Motor neuron (in vitro differentiated cells): ENCODE data around the gene CACNA1H. TPM values are rescaled to one million over a fixed set of nuclear protein-coding genes. Genes with fewer than 3 reads are reported as not detected.

ENCODE experiments used
- ATAC-seq, 8 experiments: fragments of 200-7000 bp; cut with Tn5 transposase; replicated peaks in 6 of 8; 2 replicates each; pipeline ENCODE4 v1.8.0; 2021; ENCODE audit warnings: mild to moderate bottlenecking in 8 of 8, moderate library complexity in 8 of 8
- H3K27ac ChIP-seq, 2 donors: fragments of 250-450 bp; sonication (Bioruptor Pico); 2 replicates each; pipeline ENCODE4 v1.9.0; 2021; ENCODE audit warnings: antibody characterized with exemption in 2 of 2, mild to moderate bottlenecking in 2 of 2, moderate library complexity in 1 of 2
- H3K4me1 ChIP-seq, 2 donors: fragments of 250-450 bp; sonication (Bioruptor Pico); replicated peaks in 1 of 2; 2 replicates each; pipeline ENCODE4 v1.6.1; 2021; ENCODE audit warnings: antibody characterized with exemption in 2 of 2, mild to moderate bottlenecking in 2 of 2, moderate library complexity in 1 of 2
- H3K4me3 ChIP-seq, 5 donors: fragments of 250-450 bp; sonication (Bioruptor Pico); 2 replicates each; pipeline ENCODE4 v1.9.0; 2021; ENCODE audit warnings: antibody characterized with exemption in 5 of 5, mild to moderate bottlenecking in 5 of 5, moderate library complexity in 4 of 5
- WGBS, 10 experiments: fragments of 450-650 bp; shearing (Covaris generic); methylation state at CpG; one replicate each; pipeline ENCODE4 v1.0.0; 2022; 5-methylcytosine and 5-hydroxymethylcytosine counted together
- in situ Hi-C, 9 experiments: fragments of 400-800 bp; cut with MboI; loops; one replicate each; pipeline ENCODE4 v1.15.0; 2021; ENCODE audit warnings: low sequenced_read_pairs in 9 of 9, low pct_unique_long_range_greater_than_20kb in 2 of 9; ENCODE audit not compliant: unreplicated experiment in 9 of 9
- total RNA-seq, 8 experiments: library from RNA; unstranded; fragments of 300-600 nt; gene quantifications; 2 replicates each; pipeline versions ENCODE4 v1.2.3 to v1.2.4, GENCODE V29; 2022

The CACNA1H gene
- total RNA-seq, 8 experiments from 2014 or later = 0.36 to 30.6 (median 20.9) TPM; not detected in 1

DNA sequence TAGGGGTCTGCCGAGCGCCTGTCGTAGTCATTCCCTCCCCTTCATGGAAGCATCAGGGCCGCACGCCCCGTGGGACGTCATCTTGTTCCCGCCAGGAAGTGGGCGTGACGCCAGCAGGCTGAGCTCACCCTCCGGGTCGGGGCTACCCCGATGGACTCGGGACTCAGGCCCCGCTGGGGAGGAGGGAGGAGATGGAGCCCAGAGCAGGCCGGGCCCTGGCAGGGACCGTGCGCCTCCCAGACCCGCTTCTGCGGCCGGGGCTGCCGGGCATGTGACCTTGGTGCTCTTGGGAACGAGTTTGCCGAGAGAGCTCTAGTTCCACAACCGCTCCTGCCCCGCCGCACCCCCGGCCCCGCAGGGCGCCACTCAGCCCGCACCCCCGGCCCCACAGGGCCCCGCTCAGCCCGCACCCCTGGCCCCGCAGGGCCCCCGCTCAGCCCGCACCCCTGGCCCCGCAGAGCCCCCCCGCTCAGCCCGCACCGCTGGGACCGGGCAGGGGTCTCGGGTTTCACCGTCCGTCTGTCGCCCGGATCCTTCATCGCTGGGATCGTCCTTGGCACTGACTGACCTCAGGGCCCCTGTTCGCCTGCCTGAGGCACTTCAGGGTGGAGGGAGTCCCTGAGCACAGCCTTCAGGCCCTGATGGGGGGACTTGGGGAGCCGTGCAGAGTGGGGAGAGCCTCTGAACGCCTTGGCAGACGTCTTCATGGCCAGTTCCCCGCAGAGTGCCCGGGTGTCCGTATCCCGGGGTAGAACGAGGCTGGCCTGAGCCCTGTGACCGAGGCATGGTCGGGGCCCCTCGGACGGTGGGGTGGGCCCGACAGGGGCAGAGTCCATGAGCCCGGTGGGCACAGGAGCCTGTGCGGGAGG is 5.8 kb downstream of the CACNA1H start:
- peak overlapping the region; percentile 80 to 89 for H3K27ac ChIP-seq
- in situ Hi-C loops = no loop called here
- 0 to 10% methylated on average over 1 to 2 of the region's 65 CpGs; no CpG with 5 or more reads in 8 of the 10 experiments for WGBS, 10 experiments
- ATAC-seq = peak in 6 of 8 experiments; percentile 7 to 56 (median 48)
- H3K4me1 ChIP-seq = peaks cover 66 to 78% of the 10 kb centered on the region in 2 donors
- H3K4me3 ChIP-seq = peak overlapping the region in 1 of 5 donors; percentile 1

DNA sequence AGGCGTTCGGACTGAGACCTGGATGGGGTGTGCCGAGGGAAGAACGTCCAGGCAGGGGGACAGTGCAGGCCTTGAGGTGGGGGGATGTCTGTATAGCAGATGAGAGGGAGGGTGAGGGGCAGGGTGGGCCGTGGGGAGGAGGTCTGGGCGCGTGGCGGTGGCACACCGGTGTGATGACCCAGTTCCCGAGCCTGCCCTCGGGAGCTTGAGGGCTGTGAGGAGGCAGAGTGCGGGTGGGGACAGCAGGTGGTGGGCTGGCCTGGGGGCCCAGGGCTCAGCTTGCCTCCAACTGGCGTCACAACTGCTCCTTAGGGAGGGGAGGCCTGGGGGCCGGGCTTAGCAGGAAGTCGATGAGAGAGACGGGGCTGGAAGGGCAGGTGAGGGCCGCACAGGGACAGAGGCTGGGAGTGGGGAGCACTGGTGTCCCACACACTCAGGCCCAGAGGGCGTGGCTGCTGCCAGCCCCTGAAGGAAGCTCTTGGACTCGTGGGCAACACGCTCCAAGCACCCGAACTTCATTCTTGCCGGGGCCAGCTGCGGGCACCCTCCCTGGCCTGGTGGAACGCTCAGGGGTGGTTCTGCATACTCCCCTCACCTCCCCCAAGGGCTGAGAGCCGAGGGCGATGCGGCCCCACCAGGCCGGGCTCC is 6.5 kb downstream of the CACNA1H start:
- Histone ChIP-seq H3K27ac (peak overlapping the region; percentile 80 to 89), H3K4me1 (peaks cover 64 to 78% of the 10 kb centered on the region in 2 donors), H3K4me3 (no peak overlapping the region)
- in situ Hi-C loops = no loop called here
- 9 to 100% (median 40%) methylated on average over 1 to 4 of the region's 28 CpGs; no CpG with 5 or more reads in 7 of the 10 experiments for WGBS, 10 experiments
- ATAC-seq = peak in 5 of 8 experiments; percentile 11 to 42 (median 31)

DNA sequence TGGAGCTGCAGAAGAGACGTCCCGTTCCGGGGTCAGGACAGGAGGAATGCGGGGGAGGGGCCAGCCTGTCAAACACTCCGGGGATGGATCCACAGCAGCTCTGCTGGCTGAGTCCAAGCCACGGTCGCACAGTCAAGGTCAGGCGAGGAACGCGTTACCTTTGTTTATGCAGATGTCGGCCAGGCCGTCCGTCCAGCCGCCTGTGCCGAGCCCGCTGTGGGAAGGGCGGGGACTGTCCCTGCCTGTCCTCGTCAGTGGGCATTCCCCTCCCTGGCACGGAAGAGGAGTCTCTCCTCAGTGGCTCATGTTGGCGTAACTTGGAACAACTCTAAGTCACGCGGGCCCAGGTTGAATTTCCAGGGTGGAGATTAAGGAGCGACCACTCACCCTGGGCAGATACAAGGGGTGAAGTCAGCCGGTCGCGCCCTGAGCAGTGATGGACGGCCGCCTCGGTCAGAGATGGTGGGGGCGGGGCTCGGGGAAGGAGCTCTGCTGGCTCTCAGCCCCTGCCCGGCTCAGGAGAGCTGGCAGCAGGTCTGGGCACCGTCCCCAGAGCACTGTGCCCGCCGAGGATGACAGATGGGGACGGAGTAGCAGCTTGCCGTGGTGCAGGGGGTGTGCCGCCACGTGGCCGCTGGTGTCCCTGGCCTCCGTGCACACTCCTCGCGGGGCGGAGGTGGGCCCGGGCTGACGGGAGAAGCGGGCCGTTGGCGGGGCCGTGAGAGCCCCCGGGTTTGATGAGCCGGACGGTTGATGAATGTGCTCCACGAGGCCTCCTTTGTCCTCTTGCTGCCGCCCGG is 7.3 kb downstream of the CACNA1H start:
- no peak overlapping the region for H3K4me3 ChIP-seq

DNA sequence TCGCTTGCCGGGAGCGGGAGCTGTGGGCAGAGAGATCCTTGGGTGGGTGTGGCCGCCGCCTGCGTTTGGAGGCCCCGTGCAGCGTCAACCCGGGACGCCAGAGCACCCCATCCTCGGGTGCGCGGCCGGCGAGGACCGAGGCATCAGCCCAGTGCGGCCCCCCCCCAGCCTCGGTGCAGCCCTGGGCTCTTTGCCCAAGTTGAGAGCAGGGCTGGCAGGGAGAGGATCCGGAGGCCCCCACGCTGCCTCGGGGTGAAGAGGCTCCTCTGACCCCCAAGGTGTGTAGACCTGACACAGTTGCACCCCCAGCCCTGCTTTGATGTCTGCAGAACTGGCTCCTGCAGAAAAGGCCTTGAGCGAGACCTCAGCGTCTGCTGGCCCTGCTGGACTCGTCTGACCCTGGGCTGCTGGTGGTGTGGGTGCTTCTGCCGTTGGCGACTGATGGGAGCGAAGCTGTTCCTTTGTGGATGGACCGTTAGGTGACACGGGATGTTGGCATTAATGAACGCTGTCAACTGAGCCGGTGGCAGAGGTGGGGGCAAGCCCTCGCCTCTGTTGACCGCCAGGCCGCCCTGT is 8.0 kb downstream of the CACNA1H start:
- 100% methylated on average over 1 of the region's 34 CpGs; no CpG with 5 or more reads in 9 of the 10 experiments for WGBS, 10 experiments
- in situ Hi-C loops = no loop called here
- Histone ChIP-seq H3K4me1 (peaks cover 52 to 65% of the 10 kb centered on the region in 2 donors), H3K4me3 (no peak overlapping the region), H3K27ac (peak overlapping the region; percentile 80 to 89)
- ATAC-seq = no peak

More for the DNA sequence above, 7.3 kb downstream of the CACNA1H start:
- ATAC-seq = peak in 5 of 8 experiments; percentile 52 to 63 (median 56)
- in situ Hi-C loops = no loop called here
- 20 to 80% (median 50%) methylated on average over 1 to 11 of the region's 56 CpGs; no CpG with 5 or more reads in 4 of the 10 experiments for WGBS, 10 experiments
- Histone ChIP-seq H3K4me1 (peaks cover 56 to 70% of the 10 kb centered on the region in 2 donors), H3K27ac (peak overlapping the region; percentile 80 to 89)

DNA sequence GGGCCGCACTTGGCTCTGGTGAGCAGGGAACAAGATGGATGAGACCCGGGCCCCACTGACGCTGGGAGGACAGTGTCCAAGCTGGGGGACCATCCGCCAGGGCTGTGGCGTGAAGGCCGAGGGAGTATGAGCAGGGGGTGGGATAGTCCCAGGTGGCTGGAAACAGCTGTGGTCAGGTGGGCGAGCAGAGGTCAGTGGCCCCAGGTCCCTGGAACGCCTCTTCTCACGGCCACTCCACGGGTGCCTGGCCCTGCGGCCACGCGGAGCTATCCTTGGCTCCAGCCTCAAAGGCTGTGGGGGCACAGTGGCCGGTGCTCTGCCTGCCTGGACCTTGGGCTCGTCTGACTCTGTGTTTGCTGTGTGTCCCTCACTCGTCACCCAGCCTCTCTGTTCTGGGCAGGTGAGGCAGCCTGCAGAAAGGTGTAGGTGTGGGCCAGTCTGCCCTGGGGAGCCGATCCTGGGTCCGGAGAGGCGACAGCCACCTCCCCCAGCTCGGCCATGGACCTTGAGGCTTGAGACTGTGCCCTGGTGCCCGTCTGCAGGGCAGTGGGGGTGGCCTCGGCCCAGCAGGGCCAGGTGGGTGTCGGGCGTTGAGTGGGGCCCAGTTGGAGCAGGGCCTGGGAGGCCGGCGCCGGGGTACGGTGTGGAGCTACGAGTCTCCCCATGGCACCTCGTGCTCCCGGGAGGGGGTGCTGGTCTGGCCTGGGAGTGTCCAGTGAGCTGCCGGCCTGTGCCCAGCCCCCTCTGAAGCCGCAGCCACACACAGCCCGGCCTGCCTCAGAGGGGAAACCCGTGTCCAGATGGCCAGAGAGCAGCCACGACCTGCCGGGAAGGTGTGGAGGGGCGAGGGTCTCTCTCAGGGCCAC is 10.0 kb downstream of the CACNA1H start:
- in situ Hi-C loops = no loop called here
- 13 to 87% (median 72%) methylated on average over 3 to 8 of the region's 38 CpGs; no CpG with 5 or more reads in 7 of the 10 experiments for WGBS, 10 experiments
- no peak for ATAC-seq
- H3K4me3 ChIP-seq = no peak overlapping the region
- peaks cover 53 to 61% of the 10 kb centered on the region in 2 donors for H3K4me1 ChIP-seq
- no peak overlapping the region for H3K27ac ChIP-seq

DNA sequence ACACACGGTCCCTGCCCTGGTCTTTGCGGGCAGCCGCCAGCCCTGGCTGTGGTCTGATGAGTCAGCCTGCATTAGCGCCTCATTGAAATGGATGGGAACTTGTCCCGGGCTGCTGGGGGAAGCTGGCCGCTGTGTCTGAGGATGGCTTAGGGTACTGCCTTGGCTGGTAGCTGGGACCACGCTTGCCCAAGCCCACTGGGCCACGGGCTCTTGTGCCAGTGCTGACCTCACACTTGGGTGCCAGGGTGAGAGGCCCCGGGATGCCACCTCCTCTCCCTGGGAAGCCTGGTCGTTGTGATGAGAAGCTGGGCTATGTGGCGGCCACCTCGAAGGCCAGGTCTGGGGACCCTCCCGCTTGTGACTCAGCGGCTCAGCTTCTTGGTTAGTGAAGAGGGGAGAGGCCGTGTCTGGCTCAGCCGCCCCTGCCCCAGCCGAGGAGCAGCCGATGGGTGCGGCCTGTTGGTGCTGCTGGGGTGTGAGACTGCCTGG is 10.7 kb downstream of the CACNA1H start:
- H3K4me3 ChIP-seq = no peak overlapping the region
- H3K4me1 ChIP-seq = peaks cover 53 to 61% of the 10 kb centered on the region in 2 donors
- H3K27ac ChIP-seq = no peak overlapping the region
- ATAC-seq = peak in 7 of 8 experiments; percentile 20 to 54 (median 37)
- 33 to 84% (median 68%) methylated on average over 1 to 8 of the region's 19 CpGs; no CpG with 5 or more reads in 4 of the 10 experiments for WGBS, 10 experiments
- in situ Hi-C loops = no loop called here

DNA sequence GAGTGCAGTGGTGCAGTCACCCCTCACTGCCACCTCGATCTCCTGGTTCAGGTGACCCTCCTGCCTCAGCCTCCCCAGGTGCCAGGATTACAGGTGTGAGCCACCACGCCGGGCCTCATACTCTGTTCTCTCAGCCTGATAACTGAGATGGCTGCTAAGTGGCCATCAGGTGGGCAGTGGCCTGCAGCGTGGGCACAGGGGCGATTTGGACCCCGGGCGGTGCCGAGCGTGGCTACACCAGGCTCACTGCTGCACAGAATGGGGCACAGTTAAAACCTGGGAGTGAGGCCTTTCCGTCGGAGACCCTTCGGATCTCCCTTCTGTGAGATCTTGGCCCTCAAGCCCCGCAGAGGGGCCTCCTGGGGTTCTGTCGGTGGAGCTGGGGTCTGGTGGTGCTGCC is 11.5 kb downstream of the CACNA1H start:
- Histone ChIP-seq H3K4me3 (no peak overlapping the region), H3K27ac (no peak overlapping the region), H3K4me1 (peaks cover 53 to 61% of the 10 kb centered on the region in 2 donors)
- ATAC-seq = no peak
- WGBS, 10 experiments = 90 to 100% (median 95%) methylated on average over 2 to 6 of the region's 14 CpGs; no CpG with 5 or more reads in 6 of the 10 experiments
- in situ Hi-C loops = no loop called here

DNA sequence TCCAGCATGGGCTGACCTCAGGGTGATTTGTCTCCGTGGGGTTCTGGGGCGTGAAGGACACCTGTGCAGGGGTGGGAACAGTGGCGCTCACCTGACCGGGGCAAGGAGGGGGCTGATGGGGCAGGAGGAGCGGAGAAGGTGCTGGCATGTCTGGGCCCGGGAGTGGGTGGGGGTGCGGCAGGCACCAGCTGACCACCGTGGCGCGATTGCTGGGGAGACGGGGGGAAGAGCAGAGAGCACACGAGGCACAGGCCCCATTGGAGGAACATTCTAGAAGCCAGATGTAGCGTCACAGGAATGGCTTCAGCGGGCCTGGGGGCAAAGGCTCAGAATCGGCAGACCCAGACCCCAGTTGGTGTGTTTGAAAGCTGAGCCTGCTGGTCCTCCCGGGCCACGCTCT is 12.1 kb downstream of the CACNA1H start:
- 80 to 84% methylated on average over 2 to 3 of the region's 17 CpGs; no CpG with 5 or more reads in 8 of the 10 experiments for WGBS, 10 experiments
- H3K27ac ChIP-seq = no peak overlapping the region
- no peak for ATAC-seq
- H3K4me3 ChIP-seq = no peak overlapping the region
- peaks cover 53 to 61% of the 10 kb centered on the region in 2 donors for H3K4me1 ChIP-seq
- in situ Hi-C loops = no loop called here

DNA sequence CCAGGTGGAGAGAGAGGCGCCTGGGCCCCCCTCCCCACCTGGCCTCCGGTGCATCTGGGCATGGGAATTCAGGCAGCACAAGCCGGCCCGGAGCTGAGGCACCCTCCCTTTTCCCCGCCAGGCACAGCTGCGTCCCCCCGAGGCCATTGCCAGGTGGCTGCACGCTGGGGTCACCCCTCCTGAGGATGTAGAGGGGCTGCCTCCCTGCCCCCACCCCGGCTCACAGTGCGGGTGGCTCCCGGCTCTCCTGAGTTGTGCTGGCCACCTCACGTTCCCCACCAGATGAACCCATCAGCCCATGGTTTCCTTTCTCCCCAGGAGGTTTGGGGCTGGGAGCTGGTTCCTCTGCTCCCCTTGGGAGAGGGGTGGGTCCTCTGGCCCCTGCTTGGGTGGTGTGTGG is 12.6 kb downstream of the CACNA1H start:
- no peak overlapping the region for H3K4me3 ChIP-seq
- no peak for ATAC-seq
- no peak overlapping the region for H3K27ac ChIP-seq
- in situ Hi-C loops = no loop called here
- no CpG with 5 or more reads among the region's 12 CpGs for WGBS, 10 experiments
- H3K4me1 ChIP-seq = peaks cover 53 to 61% of the 10 kb centered on the region in 2 donors

DNA sequence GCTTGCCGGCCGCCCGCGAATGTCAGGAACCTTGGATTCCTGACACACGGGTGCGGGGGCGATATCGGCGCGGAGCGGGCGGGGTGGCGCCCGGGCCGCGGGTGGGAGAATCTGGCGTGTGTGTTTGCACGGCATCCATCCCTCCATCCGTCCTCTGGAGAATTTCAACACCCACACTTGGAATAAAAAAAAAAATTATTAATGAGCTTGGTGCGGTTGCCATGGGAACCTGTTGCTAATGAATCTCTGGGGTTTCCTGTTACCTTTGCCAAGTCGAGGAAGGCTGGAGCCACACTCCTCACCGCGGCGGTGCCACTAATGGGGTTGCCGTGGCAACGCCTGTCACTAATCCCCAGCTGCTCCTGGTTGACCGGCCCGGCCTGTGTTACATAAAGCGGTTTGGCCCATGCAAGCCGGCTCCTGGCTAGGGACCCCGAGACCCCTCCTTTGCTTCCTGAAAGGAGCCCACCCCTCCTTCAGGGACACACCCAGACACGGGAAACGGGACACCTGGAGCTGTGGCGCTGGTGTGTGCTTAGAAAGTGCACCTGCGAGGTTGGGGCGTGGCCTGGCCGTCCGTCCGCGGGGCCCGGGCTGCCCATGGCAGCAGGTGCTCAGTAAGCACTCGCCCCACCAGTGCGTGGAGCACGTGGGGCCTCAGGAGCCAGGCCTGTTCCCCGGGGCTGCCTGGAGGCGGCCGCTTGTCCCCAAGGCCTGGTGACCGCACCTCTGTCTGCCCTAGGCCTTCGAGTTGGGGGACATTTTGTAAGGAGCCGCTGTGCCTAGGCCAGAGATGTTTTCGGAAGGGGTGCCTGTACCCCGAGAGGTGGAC is 14.6 kb downstream of the CACNA1H start:
- in situ Hi-C loops = no loop called here
- Histone ChIP-seq H3K4me3 (no peak overlapping the region), H3K4me1 (peaks cover 47 to 58% of the 10 kb centered on the region in 2 donors), H3K27ac (peak overlapping the region in 1 of 2 donors; percentile 12)
- ATAC-seq = peak in 5 of 8 experiments; percentile 54 to 70 (median 60)
- 42 to 63% (median 55%) methylated on average over 5 to 12 of the region's 52 CpGs; no CpG with 5 or more reads in 6 of the 10 experiments for WGBS, 10 experiments

DNA sequence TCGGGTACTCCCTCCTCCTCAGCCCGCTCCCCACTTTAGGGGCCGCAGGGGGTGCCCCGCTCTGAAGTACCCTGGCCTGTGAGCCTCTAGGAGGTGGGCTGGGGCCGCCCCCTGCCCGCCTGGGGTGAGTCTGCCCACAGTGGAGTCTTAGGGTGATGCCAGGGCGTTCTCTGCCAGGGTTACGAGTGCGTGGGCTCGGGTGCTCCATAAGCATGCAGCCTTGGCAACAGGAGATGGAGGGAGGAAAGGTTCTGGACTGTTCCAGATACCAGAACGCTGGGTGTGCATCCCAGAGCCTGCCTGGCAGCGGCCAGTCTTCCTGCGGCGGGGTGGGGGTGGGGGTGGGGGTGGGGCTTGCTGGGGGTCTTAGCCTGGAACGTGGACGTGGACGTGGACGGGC is 15.9 kb downstream of the CACNA1H start:
- Histone ChIP-seq H3K4me1 (peaks cover 41 to 47% of the 10 kb centered on the region in 2 donors), H3K4me3 (no peak overlapping the region), H3K27ac (no peak overlapping the region)
- in situ Hi-C loops = no loop called here
- ATAC-seq = no peak
- no CpG with 5 or more reads among the region's 18 CpGs for WGBS, 10 experiments
